Left lung (tissue), 10 donors: ENCODE data around the gene ZNHIT3. TPM values are rescaled to one million over a fixed set of nuclear protein-coding genes. Genes with fewer than 3 reads are reported as not detected.

Experiments used
- ATAC-seq: fragments of 200-7000 bp; cut with Tn5 transposase; one replicate; pipeline ENCODE4 v1.9.1; 2020; ENCODE audit warnings: moderate library complexity
- DNase-seq, 4 donors: peaks; one replicate each; pipeline ENCODE4 v3.0.0-alpha.2; 2013 to 2020
- H3K27ac ChIP-seq, 2 donors: fragments of 200-600 bp; sonication (generic) in 1 of 2; one replicate each; pipeline versions ENCODE4 v1.5.0 to v1.8.0; 2020 to 2021
- H3K27me3 ChIP-seq, 2 donors: fragments of 200-600 bp; sonication (generic) in 1 of 2; one replicate each; pipeline versions ENCODE4 v1.5.0 to v1.8.0; 2020 to 2021
- H3K36me3 ChIP-seq, 2 donors: fragments of 200-600 bp; sonication (generic) in 1 of 2; one replicate each; pipeline versions ENCODE4 v1.5.0 to v1.8.0; 2020 to 2021
- H3K4me1 ChIP-seq, 2 donors: fragments of 200-600 bp; one replicate each; pipeline ENCODE4 v1.8.0; 2021
- H3K4me3 ChIP-seq, 2 donors: fragments of 200-600 bp; sonication (generic) in 1 of 2; one replicate each; pipeline versions ENCODE4 v1.5.0 to v1.8.0; 2020 to 2021; ENCODE audit warnings: mild to moderate bottlenecking in 1 of 2
- H3K9me3 ChIP-seq, 2 donors: fragments of 200-600 bp; sonication (generic) in 1 of 2; one replicate each; pipeline versions ENCODE4 v1.5.0 to v1.8.0; 2020 to 2021
- intact Hi-C, 2 donors: fragments of 100-400 bp; cut with DNase I; formaldehyde crosslinking; loops; one replicate each; pipeline versions ENCODE4 v1.11.2 to v1.14.2; 2022
- polyA plus RNA-seq, 6 donors: library from polyadenylated mRNA; unstranded; fragments of 120-200 nt; gene quantifications; one replicate each; pipeline ENCODE4 v1.2.1, GENCODE V29; 2013; ENCODE audit not compliant: insufficient read length in 6 of 6
- total RNA-seq, 2 donors: library from RNA; stranded (reverse); fragmentation: NEBNext Ultra II Directional; extraction: Animal tissue kit (Norgen Biotek cat#: 25700); gene quantifications; one replicate each; pipeline ENCODE4 v1.2.1, GENCODE V29; 2021
- TF ChIP-seq, protein P1 (sequence below), 2 donors: fragments of 200-600 bp; sonication (generic) in 1 of 2; IDR thresholded peaks; one replicate each; pipeline versions ENCODE4 v1.5.0 to v1.8.0; 2021; ENCODE audit warnings: antibody characterized with exemption in 2 of 2
- donor health status: DM: no; HTN: yes; CAD: no.
- donor health status: DM: no; HTN: no; CAD: no.

The ZNHIT3 gene
- total and polyA plus RNA-seq, 8 donors = 24.7 to 65.1 (median 56.4) TPM

DNA sequence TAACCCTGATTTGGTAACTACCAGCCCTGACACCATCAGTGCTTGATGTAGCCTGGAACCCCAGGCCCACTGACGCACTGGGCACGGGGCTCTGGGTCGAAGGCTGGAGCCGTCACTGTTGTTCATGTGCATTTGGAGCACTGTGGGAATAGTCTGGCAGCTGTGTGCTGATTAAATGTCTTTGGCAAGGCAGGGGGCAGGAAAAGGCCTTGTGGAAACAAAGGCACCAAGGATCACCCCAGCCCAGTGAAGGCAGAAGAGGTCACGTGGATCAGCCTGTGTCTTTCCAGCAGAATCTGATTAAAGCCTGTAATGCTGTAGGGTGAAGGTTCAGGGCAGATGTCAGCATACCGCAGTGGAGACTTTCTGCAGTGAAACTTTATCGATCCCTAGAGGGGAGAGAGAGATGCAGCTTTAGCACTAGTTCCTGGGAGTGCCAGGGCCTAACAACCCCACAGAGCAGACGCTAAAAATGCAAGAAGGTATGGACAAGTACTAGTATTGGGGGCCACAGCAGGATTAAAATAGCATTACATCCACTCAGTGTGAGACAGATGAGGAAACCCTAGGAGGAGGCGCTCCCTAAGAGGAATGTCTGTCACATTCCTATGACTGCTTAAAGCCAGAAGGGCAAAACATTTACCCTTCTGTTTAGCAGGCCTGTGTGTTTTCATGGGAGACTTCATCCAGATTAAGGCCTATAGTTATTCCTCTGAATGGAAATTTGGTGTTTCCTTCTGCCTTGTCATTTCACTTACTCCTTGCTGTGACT lies 9.7 kb downstream of the ZNHIT3 start:
- intact Hi-C loops = no loop called here
- Histone ChIP-seq H3K27me3 (no peaks in the 10 kb centered on the region), H3K36me3 (peaks cover 3 to 97% of the 10 kb centered on the region in 2 donors), H3K4me1 (no peaks in the 10 kb centered on the region), H3K4me3 (no peak overlapping the region), H3K9me3 (no peaks in the 10 kb centered on the region), H3K27ac (no peak overlapping the region)
- TF ChIP-seq, protein P1, sequence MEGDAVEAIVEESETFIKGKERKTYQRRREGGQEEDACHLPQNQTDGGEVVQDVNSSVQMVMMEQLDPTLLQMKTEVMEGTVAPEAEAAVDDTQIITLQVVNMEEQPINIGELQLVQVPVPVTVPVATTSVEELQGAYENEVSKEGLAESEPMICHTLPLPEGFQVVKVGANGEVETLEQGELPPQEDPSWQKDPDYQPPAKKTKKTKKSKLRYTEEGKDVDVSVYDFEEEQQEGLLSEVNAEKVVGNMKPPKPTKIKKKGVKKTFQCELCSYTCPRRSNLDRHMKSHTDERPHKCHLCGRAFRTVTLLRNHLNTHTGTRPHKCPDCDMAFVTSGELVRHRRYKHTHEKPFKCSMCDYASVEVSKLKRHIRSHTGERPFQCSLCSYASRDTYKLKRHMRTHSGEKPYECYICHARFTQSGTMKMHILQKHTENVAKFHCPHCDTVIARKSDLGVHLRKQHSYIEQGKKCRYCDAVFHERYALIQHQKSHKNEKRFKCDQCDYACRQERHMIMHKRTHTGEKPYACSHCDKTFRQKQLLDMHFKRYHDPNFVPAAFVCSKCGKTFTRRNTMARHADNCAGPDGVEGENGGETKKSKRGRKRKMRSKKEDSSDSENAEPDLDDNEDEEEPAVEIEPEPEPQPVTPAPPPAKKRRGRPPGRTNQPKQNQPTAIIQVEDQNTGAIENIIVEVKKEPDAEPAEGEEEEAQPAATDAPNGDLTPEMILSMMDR (IDR thresholded peaks at IDR 0.05) = no peak
- DNase-seq (no peak), ATAC-seq (no peak)

DNA sequence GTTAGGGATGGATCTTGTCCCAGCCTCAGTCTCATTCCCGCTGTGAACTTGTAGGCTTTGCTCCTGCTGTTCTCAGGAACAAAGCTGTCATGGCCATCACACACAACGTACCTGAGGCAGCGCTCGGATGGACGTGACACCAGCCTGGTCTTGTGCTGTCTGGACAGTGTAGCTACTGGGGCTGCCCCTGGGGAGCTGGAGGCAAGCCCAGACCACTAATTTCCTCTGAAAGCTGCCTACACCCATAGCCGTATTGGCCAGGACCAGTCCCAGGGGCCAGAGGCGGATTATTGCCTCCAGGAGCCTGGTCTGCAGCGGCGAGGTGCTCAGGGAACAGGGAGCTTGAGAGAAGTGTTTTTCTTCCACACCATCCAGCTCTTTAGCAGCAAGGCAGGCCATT lies 11.7 kb downstream of the ZNHIT3 start:
- intact Hi-C loops = no loop called here
- Histone ChIP-seq H3K27me3 (no peaks in the 10 kb centered on the region), H3K4me1 (no peaks in the 10 kb centered on the region), H3K9me3 (no peaks in the 10 kb centered on the region), H3K27ac (no peak overlapping the region), H3K4me3 (no peak overlapping the region), H3K36me3 (peaks cover 3 to 98% of the 10 kb centered on the region in 2 donors)
- TF ChIP-seq, protein P1 (IDR thresholded peaks at IDR 0.05) = no peak
- DNase-seq (no peak), ATAC-seq (no peak)

GRCh38 chr17:36498560-36499300 lies 12.2 kb downstream of the ZNHIT3 start:
- Histone ChIP-seq H3K4me3 (no peak overlapping the region), H3K27ac (no peak overlapping the region), H3K9me3 (no peaks in the 10 kb centered on the region), H3K4me1 (no peaks in the 10 kb centered on the region), H3K36me3 (peaks cover 3 to 98% of the 10 kb centered on the region in 2 donors), H3K27me3 (no peaks in the 10 kb centered on the region)
- intact Hi-C loops = no loop called here
- TF ChIP-seq, protein P1 (IDR thresholded peaks at IDR 0.05) = no peak
- DNase-seq (no peak), ATAC-seq (no peak)

- TF ChIP-seq, protein P1 (IDR thresholded peaks at IDR 0.05) = no peak
- Histone ChIP-seq H3K27ac (no peak overlapping the region), H3K4me3 (no peak overlapping the region), H3K27me3 (no peaks in the 10 kb centered on the region), H3K4me1 (no peaks in the 10 kb centered on the region), H3K9me3 (no peaks in the 10 kb centered on the region), H3K36me3 (peaks cover 0 to 98% of the 10 kb centered on the region in 2 donors)
- ATAC-seq (no peak), DNase-seq (no peak)
- intact Hi-C loops = no loop called here
Measured at GRCh38 chr17:36500745-36501225, 14.3 kb downstream of the ZNHIT3 start.

DNA sequence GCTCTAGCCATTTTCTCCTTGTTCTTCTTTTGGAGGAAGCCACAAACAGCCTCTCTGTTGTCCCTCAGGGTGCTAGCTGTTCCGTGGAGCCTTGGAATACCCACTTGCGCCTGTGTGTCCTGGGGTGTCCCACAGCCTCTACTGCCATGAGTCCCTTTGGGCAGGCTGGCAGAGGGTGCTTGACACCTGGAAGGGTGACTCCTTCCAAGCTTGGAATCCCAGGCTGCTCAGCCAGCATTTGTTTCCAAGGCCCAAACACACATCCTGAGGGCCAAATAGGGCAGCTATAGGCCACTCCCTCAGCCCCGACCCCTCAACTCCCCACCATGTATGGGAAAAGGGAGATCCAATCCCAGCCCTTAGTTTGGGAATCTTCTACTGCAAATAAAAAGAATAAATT lies 14.9 kb downstream of the ZNHIT3 start:
- H3K4me1 ChIP-seq = no peaks in the 10 kb centered on the region
- H3K36me3 ChIP-seq = peaks cover 0 to 98% of the 10 kb centered on the region in 2 donors
- DNase-seq (no peak), ATAC-seq (no peak)
- H3K4me3 ChIP-seq = no peak overlapping the region
- no peaks in the 10 kb centered on the region for H3K9me3 ChIP-seq
- intact Hi-C loops = no loop called here
- H3K27me3 ChIP-seq = no peaks in the 10 kb centered on the region
- H3K27ac ChIP-seq = no peak overlapping the region
- TF ChIP-seq, protein P1 (IDR thresholded peaks at IDR 0.05) = no peak
